GM12873 (cell line): Measurements from ENCODE around the gene RNF20.

ENCODE experiments used
- CTCF ChIP-seq: IDR thresholded peaks from 2 replicates; pipeline ENCODE4 v1.5.1; 2012; ENCODE audit warnings: low read depth, mild to moderate bottlenecking, moderate library complexity, low read length, control low read depth; ENCODE audit not compliant: insufficient read depth; ENCODE audit errors: missing control alignments

Gene RNF20

GRCh38 chr9:101579711-101580545 lies 46.3 kb downstream of the RNF20 start:
- TF ChIP-seq CTCF = no peak

- no peak for TF ChIP-seq CTCF
These were observed 48.9 kb downstream of the RNF20 start for GRCh38 chr9:101582553-101582952.

- no peak for TF ChIP-seq CTCF
These were observed 52.1 kb downstream of the RNF20 start for GRCh38 chr9:101585740-101586139.

GRCh38 chr9:101586651-101587050 lies 53.0 kb downstream of the RNF20 start:
- no peak for TF ChIP-seq CTCF

- TF ChIP-seq CTCF = no peak
These were observed 53.8 kb downstream of the RNF20 start for GRCh38 chr9:101587332-101588043.

- no peak for TF ChIP-seq CTCF
These were observed 57.2 kb downstream of the RNF20 start for GRCh38 chr9:101590901-101591300.

GRCh38 chr9:101591787-101592446 lies 58.3 kb downstream of the RNF20 start:
- no peak for TF ChIP-seq CTCF
